Stimulated activated CD8-positive, alpha-beta memory T cell treated with anti-CD3 and anti-CD28 coated beads, Interleukin-4, amount 100 ng/mL, for 24 hours (primary cell): ENCODE data around the gene CERK.
A peak's percentile ranks its signal among the peaks of the same experiment; 100 is the strongest.

Experiments
- DNase-seq: peaks from one replicate; pipeline ENCODE4 v3.0.0-alpha.2; 2020; ENCODE audit warnings: low read depth

The CERK gene

DNA sequence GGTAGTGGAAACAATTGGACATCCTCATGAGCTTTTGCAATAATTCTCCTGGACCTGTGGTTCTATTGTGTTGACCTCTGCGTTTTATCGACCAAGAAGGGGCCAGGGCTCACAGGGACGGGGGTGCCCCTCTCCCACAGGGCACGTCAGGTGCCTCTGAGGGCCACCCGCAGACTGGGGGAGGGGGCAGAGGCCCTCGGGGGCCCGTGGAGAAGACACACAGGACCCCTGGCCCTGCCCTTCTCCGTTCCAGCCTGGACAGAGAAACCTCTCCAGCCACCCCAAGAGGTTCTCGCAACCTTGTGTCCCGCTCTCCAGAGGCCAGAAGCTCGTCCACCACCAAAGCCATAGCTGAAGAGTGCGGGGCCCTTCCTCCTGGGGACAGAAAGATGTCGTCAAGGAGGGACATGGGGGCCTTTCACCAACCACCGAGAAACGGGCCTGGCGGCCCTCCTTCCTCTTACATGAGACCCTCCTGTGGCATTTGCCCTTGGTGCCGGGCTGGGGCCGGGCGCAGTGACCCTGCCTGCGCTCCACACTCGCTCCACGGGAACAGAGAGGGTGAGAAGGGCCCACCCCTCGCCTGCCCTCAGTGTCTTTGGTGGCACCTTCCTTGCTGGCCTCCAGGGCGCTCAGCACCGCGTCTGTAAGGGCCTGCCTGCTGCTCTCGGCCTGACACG lies 60.6 kb downstream of the CERK start:
- DNase-seq = no peak

DNA sequence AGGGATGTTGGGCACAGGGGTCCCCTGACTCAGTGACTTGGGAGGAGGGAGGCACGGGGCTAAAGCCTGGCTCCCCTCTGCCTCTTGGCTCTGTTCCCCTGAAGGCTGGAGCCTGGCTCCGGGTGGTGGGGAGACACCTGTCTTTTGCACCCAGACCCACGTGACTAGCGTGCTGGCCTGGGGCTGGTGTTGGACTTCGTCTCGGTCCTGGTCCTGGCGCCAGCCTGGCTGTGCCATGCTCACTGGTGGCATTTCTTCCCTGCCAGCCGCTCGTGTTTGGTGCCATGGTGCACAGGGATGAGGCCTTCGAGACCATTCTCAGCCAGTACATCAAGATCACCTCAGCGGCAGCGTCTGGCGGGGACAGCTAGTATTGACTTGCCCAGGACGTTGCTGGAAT lies 61.2 kb downstream of the CERK start:
- DNase-seq = no peak

DNA sequence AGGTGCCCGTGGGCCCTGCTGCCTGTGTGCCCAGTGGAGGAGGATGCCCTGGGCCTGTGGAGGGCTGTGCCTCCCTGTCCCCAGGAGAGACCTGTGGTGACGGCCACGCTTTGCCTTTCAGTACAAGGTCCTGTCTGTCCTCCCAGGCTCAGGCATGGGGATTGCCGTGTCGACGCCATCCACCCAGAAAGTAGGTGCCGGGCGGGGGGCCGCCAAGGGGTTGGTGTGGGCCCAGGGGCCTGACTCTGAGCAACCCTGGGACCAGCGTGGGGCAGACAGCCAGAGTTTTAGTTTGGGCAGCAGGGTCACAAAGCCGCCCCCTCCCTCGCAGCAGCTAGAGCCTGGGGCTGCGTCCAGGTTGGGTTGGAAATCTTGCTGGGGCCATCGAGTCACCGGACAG lies 61.6 kb downstream of the CERK start:
- no peak for DNase-seq

DNA sequence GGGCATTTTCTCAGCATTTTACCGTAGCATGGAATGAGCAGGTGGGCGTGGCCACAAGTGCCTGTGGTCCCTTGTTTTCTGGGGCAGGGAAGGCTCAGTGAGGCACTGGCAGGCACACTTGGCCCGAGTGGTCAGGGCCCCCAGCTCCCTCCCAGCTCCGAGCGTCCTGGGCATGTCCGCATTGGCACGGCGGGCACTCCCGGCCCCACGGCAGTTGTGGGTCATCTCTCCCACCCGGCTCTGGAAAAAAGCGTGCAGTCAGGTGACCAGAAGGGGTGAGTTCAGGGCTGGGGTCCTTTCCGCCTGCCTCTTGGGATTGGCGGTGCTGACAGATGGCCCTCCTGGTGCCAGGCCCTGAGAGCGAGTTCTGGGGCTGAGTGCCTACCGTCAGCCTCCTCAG lies 62.1 kb downstream of the CERK start:
- no peak for DNase-seq

DNA sequence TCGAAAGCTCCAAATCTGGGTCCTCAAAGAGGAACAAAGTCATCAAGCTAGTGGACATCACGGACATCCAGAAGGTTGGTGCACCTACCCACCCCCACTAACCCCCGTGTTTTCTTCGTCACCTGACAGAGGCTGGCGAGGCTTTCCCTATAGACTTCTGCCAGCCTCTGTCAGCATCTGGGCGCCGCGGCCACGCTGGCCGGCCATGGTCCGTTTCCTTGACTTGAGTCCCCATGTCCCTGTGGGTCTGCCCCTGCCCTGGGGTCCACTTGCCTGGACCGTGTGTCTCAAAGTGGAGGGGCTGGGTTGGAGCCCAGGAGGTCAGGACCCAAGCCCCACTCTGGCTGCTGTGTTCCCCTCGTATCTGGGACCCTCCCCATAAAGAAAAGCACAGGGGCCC lies 62.6 kb downstream of the CERK start:
- DNase-seq = no peak

DNA sequence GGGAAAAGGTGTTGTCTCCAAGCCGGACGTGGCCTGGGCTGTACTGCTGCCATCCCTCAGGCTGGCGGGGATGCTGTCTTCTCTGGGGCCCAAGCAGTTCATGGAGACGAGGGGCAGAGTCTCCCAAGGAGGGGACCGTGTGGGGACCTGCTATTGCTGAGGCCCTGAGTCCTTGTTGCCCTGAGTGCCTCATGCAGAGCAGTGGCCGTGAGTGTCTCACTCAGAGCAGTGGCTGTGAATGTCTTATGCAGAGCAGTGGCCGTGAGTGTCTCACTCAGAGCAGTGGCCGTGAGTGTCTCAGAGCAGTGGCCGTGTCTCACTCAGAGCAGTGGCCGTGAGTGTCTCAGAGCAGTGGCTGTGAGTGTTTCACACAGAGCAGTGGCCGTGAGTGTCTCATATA lies 63.1 kb downstream of the CERK start:
- no peak for DNase-seq

DNA sequence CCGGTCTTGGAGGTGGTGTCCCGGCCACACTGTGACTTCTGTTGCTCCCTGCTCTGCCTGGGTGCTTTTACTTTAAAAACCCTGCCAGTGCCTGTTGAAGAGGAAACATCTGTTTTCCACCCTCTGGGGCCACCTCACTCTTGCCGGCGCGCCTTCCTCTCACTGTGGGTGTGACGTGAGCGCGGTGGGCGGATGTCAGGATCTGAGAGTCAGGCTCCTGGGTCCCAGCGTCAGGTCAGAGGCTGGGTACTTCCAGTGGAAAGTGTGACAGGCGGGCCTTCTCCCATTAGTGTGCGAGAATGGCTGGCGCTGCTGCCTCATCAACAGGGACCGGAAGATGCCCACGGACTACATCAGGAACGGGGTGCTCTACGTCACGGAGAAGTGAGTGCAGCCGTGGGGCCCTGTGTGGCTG lies 63.7 kb downstream of the CERK start:
- peak; percentile 83 for DNase-seq

DNA sequence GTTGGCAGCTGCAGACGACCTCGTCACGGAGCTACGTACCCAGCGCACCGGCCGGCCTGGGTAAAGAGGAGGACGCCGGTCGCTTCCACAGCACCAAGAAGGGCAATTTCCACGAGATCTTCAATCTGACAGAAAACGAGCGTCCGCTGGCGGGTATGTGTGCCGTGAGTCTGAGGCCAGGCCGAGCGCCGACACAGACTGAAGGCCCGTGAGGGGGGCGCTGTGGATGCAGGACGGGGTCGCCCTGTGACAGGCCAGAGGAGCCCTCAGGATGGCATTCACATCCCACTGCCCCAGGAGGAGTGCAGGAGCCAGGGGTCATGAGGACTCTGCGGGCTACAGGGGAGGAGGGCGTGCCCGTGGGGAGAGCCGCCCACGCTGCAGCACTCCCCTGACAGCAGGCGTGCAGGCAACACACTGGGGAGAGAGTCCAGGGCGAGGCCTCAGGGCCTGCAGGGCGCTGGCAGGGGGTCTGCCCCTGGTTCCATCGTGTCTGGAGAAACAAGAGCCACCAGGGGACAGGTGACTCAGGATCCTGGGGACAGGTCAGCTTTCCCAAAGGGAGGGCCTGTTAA lies 64.3 kb downstream of the CERK start:
- DNase-seq = no peak

DNA sequence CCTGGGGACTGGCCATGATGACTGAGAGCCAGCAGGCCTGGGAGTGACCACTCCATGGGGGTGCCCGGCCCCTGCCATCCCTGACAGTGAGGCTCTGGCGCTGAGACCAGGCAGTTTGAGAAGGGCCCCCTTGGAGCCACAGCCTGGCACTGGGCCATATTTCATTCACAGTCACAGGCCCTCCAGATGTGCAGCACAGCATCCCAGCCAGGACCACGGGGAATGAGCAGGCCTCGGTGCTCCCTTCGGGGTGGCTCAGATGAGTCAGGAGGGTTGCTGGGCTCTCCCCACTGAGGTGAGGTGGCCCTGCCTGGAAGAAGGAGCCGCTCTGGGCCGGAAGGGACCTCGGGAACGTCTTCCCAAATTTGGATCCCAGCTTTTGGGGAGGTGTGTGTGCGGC lies 64.8 kb downstream of the CERK start:
- DNase-seq = no peak

DNA sequence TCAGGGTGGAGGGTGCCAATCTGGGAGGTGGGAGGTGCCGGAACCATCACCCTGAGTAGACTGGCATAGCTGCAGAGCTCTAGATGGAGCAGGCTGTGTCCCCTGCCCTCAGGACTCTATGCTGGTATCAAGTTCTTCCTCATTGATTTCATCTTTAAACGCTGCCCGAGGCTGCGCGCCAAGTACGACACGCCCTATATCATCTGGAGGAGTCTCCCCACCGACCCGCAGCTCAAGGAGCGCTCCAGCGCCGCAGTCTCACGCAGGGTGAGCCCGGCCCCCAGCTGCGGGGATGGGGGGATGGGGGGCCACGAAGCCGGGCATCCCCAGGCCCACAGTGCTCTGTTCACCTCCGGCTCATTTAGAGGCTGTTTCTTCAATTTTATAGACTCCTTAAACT lies 65.3 kb downstream of the CERK start:
- DNase-seq = no peak

DNA sequence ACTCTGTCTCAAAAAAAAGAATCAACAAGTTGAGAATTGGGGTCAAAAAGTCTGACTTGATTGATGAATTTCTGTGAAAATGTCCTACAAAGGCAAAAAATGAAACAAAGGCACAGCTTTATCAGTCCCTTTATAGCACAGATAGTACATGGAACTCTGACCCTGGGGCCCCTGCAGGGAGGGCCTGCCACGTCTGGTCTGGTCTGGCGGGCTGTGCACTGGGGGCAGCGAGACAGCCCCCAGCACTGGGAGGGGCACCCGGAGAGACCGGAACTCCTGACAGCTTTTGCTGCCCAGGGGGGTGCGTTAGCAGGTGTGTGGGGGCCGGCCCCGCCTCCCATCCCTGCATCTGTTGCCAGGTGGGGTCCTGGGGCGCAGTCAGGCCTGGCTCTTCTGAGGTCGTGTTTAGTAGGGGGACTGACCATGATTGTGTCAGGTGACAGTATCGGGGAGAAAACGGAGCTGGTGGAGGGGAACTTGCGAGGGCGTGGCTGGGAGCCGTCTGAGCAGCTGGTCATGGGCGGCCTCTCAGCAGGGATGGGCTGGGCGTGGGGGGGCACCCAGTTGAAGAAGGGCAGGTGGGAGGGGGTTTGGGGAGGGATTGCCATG lies 66.1 kb downstream of the CERK start:
- no peak for DNase-seq

DNA sequence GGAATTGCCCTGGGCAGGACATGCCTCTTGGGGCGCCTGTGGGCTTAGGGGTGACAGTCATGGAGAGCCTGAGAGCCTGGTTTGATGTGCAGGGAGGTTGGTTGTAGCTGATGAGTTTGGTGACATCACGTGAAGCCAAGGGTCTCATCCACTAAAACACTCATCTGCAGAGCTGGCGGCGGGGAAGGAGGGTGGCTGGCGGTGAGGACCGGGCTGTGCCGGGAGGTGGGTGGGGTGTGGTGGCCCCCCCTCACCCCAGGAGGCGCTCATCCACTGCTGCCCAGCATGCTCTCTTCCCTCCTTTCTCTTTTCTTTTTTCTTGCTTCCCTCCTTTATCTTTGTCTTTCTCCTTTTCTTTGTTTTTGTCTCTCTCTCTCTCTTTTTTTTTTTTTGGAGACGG lies 68.9 kb downstream of the CERK start:
- no peak for DNase-seq

DNA sequence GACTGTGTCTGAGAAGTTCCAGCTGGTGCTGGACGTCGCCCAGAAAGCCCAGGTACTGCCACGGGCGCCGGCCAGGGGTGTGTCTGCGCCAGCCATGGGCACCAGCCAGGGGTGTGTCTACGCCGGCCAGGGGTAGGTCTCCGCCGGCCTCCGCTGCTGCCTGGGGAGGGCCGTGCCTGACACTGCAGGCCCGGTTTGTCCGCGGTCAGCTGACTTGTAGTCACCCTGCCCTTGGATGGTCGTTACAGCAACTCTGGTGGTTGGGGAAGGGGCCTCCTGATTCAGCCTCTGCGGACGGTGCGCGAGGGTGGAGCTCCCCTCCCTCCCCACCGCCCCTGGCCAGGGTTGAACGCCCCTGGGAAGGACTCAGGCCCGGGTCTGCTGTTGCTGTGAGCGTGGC lies 69.9 kb downstream of the CERK start:
- DNase-seq = no peak

DNA sequence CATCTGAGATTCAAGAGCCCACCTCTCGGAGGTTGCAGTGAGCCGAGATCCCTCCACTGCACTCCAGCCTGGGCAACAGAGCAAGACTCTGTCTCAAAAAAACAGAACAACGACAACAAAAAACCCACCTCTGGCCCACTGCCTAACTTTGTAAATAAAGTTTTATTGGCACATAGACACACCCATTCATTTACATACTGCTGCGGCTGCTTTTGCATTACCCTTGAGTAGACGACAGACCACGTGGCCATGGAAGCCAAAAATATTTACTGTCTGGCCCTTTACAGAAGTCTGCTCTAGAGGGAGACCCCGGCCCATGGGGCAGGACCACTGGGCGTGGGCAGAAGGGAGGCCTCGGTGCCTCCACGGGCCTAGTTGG lies 70.8 kb downstream of the CERK start:
- DNase-seq = no peak

DNA sequence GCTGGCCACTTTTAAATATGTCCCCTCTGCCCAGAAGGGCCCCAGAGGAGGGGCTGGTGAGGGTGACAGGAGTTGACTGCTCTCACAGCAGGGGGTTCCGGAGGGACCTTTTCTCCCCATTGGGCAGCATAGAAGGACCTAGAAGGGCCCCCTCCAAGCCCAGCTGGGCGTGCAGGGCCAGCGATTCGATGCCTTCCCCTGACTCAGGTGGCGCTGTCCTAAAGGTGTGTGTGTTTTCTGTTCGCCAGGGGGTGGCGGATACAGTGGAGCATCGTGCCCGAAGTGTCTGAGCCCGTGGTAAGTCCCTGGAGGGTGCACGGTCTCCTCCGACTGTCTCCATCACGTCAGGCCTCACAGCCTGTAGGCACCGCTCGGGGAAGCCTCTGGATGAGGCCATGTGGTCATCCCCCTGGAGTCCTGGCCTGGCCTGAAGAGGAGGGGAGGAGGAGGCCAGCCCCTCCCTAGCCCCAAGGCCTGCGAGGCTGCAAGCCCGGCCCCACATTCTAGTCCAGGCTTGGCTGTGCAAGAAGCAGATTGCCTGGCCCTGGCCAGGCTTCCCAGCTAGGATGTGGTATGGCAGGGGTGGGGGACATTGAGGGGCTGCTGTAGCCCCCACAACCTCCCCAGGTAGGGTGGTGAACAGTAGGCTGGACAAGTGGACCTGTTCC lies 71.3 kb downstream of the CERK start:
- DNase-seq = no peak

DNA sequence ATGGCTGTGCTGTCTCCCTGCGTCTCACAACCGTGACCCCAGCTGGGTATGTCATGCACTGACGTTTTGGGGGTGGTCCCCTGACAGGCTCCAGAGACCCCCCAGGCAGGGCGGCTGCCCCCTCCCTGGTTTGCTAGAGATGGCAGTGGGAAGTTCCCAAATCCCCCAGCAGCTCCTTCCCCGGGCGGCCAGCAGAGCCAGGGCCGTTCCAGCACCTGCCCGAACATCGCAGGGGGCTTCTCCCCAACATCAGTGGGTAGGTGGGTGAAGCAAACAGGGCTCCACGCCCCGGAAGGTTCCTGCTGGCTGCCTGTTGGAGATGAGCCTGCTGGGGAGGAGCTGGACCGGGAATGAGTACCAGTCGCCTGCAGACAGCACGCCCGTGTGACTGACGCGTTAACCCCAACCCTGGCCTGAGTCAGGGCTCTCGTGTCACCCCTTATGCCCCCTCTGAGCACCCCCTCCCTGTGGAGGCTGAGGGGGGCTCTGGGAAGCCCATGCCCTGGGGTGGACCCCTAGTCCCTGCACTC lies 72.2 kb downstream of the CERK start:
- no peak for DNase-seq

DNA sequence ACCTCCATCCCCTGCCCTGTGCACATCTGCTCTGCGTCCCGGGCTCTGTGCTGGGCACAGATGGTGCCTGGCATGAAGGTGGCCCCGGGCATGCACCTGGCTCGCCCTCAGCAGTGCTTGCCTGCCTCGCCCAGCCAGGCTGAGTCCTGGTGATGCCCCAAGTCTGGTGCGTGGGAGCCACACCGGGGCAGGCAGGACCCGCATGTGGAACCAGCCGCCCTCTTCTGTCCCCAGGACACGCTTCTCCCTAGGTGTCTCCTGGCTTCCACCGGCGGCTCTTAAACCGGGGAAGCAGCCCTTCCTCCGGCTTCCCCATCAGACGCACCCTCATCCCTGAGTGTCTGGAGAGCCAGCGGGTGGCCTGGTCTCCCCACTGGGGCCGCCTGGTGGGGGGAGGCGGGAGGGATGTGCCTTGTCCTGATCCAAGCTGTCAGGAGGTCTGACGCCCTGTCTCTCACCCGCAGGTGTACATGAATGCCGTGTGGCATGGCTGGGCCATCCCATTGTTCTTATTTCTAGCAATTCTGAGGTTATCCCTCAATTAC lies 72.8 kb downstream of the CERK start:
- DNase-seq = no peak

DNA sequence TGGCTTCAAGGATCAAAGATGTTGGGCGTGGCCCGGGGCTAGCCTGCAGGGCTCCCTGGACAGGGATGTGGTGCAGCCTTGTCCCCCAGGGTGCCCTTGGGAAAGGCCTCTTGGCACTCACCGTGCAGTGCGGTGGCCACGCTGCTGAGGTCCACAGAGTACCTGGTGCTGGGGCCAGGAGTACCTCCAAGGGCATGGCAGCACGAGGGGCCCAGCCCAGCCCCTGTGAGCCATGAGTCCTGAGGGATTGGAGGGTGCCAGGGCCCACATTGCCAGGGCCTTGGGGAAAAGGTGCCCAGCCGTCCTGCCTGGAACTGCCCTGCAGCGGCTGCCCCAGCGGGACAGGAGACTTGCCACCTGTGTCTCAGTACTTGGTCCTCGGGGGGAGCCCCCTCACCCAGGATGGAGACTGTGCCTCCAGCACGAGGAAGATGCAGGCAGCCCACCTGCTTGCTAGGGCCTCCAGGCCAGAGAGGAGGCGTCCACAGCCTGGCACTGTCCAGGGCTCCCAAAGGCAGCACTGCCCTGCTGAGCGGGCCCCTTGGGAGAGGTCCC lies 73.7 kb downstream of the CERK start:
- no peak for DNase-seq

DNA sequence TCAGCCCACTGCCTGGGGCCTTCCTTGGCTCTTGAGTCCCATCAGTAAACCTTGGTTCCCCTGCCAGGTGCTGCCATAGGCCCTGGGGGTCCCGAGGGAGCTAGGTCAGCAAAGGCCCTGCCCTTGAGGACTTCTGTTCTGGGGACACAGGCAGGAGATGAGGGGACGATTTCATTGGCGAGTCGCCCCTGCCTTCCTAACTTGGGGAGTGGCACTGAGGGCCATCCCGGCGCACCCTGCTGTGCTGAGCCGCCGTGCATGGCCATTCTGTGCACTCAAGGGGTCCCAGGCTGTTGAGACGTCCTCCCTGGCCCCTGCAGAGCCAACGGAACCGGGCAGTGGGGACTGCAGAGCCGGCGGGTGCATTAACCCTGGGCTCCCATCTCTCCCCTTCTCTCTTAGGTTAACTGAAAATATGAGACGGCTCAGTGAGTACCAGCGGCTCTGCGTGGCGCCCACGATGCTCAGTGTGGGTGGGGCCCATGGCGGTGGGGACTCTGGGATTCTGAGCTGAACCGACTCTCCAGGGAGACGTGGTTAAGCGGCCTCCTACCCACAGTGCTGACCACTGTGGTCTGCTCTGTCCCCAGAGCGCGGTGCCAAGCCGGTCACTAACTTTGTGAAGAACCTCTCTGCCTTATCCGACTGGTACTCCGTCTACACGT lies 74.5 kb downstream of the CERK start:
- DNase-seq = no peak

DNA sequence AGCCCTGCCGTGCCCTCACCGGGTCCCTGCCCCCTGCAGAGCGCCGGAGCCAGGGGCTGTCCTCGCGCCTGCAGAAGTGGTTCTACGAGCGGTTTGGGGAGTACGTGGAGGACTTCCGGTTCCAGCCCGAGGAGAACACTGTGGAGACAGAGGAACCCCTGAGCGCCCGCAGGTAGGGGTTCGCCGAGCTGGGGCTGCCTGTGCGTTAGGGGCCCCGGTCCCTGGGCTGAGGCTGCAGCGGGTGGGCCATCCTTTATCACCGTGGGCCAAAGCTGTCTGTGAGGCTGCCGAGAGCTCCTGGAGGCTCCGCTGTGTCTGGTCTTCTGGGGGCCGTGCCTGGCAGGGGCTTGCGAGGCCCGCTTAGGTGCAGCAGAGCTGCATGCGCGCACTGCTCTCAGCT lies 75.1 kb downstream of the CERK start:
- DNase-seq = no peak

DNA sequence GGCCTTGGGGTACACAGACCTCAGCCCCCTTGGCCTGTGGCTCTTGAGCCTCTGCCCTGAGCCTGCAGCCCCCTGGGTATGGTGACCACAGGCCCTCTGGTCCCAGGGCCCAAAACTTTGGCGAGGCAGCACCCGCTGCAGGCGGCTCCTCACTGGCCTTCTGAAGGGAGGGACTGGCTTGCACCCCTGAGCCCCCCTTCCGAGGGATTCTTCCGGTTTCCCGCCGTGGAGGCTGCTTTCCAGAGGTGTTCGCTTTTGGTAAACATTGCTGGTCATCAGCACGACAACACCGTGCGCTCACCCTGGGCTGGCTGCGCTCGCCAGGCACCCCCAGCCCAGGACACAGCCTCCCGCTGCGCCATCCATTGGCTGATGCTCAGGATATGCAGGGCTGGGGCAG lies 75.8 kb downstream of the CERK start:
- no peak for DNase-seq

DNA sequence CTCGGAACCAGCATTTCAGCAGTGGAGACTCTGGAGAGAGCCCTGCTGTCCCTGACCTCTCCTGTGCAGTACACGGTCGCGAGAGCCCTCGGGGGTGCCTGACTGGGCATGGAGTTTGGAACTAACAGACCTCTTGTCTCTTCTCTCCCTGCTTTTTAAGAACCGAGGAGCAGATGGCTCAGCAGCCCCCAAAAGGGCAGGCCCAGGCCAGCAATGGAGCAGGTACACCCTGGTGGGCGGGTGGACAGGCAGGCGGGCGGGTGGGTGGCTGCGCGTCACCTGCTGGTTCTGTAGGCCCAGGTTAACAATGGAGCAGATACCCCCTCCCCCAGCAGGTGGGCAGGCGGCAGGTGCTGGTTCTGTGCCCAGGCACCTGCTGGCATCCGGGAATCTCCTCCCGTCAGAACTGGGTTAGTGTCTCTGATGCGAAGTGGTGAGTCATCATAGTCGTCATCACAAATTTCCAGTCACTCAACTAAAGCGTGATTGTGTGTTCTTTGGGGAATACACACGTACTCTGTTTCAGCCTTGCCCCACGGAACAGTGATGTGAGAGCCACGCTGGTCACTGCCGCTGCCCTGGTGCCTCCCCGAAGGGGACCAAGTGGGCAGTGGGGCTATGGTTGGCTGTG lies 76.7 kb downstream of the CERK start:
- no peak for DNase-seq
